ENCODE results near the gene CORO1C.
"Not testable (repeated sequence)": the region's sequence is repeated elsewhere in the genome, so short reads cannot be mapped to it uniquely, and the experiment has no call there.

DNA sequence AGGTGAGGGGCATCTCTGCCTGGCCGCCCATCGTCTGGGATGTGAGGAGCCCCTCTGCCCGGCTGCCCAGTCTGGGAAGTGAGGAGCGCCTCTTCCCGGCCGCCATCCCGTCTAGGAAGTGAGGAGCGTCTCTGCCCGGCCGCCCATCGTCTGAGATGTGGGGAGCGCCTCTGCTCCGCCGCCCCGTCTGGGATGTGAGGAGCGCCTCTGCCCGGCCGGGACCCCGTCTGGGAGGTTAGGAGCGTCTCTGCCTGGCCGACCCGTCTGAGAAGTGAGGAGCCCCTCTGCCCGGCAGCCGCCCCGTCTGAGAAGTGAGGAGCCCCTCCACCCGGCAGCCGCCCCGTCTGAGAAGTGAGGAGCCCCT, 75.5 kb downstream of the CORO1C start:
- TF ChIP-seq, protein P1, sequence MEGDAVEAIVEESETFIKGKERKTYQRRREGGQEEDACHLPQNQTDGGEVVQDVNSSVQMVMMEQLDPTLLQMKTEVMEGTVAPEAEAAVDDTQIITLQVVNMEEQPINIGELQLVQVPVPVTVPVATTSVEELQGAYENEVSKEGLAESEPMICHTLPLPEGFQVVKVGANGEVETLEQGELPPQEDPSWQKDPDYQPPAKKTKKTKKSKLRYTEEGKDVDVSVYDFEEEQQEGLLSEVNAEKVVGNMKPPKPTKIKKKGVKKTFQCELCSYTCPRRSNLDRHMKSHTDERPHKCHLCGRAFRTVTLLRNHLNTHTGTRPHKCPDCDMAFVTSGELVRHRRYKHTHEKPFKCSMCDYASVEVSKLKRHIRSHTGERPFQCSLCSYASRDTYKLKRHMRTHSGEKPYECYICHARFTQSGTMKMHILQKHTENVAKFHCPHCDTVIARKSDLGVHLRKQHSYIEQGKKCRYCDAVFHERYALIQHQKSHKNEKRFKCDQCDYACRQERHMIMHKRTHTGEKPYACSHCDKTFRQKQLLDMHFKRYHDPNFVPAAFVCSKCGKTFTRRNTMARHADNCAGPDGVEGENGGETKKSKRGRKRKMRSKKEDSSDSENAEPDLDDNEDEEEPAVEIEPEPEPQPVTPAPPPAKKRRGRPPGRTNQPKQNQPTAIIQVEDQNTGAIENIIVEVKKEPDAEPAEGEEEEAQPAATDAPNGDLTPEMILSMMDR (conservative IDR thresholded peaks at IDR 0.05; ENCODE audit: low read depth, low read length): not testable (repeated sequence)
- TF ChIP-seq EZH2 (IDR thresholded peaks at IDR 0.05; ENCODE audit: borderline replicate concordance, low read depth, low read length, poor library complexity, severe bottlenecking): not testable (repeated sequence)
